Dedifferentiated amniotic fluid mesenchymal stem cell (primary cell): ENCODE measurements around the gene FAM89A.
"Not testable (repeated sequence)": the region's sequence is repeated elsewhere in the genome, so short reads cannot be mapped to it uniquely, and the experiment has no call there.

Experiments
- DNase-seq: peaks from one replicate; pipeline ENCODE4 v3.0.0-alpha.2; 2016; ENCODE audit errors: extremely low spot score

Gene FAM89A

GRCh38 chr1:231057410-231057809 lies 17.4 kb upstream of the FAM89A start:
- no peak for DNase-seq

GRCh38 chr1:231055271-231055670 lies 15.2 kb upstream of the FAM89A start:
- no peak for DNase-seq

GRCh38 chr1:231053493-231054162 lies 13.6 kb upstream of the FAM89A start:
- DNase-seq, result peak; percentile 51

- DNase-seq, result no peak
Measured at GRCh38 chr1:231052777-231053176, 12.7 kb upstream of the FAM89A start.

DNA sequence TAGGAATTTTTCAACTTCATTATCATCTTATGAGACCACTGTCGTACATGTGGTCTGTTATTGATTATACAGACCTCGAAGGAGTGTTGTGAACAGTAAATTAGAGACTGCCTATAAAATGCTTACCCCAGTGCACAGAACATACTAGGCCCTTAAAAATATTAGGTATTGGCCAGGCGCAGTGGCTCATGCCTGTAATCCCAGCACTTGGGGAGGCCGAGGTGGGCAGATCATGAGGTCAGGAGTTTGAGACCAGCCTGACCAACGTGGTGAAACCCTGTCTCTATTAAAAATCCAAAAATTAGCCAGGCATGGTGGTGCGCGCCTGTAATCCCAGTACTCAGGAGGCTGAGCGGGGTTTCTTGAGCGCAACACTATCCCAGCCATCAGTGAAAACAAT lies 10.9 kb upstream of the FAM89A start:
- not testable (repeated sequence) for DNase-seq

GRCh38 chr1:231050395-231050794 lies 10.3 kb upstream of the FAM89A start:
- no peak for DNase-seq

GRCh38 chr1:231049121-231049979 lies 9.3 kb upstream of the FAM89A start:
- DNase-seq, result no peak

DNA sequence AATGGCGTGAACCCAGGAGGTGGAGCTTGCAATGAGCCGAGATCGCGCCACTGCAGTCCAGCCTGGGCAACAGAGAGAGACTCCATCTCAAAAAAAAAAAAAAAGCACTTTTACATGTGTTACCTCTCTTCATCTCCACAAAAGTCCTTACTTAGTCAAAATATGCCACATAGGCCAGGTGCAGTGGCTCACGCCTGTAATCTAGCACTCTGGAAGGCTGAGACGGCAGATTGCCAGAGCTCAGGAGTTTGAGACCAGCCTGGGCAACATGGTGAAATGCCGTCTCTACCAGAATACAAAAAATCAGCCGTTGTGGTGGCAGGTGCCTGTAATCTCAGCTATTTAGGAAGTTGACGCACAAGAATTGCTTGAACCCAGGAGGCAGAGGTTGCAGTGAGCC lies 8.4 kb upstream of the FAM89A start:
- not testable (repeated sequence) for DNase-seq

DNA sequence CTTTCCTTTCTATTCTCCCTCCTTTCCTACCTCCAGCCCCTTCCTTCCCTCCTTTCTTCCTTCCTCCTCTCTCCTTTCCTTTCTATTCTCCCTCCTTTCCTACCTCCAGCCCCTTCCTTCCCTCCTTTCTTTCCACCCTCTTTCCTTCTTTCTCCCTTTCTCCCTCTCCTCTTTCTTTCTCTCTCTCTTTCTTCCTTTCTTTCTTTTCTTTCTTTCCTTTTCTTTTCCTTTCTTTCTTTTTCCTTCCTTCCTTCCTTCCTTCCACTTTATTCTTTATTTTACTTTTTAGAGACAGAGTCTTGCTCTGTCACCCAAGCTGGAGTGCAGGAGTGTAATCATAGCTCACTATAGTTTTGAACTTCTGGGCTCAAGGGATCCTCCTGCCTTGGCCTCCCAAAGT lies 7.5 kb upstream of the FAM89A start:
- DNase-seq, result not testable (repeated sequence)

GRCh38 chr1:231046730-231047395 lies 6.8 kb upstream of the FAM89A start:
- no peak for DNase-seq

DNA sequence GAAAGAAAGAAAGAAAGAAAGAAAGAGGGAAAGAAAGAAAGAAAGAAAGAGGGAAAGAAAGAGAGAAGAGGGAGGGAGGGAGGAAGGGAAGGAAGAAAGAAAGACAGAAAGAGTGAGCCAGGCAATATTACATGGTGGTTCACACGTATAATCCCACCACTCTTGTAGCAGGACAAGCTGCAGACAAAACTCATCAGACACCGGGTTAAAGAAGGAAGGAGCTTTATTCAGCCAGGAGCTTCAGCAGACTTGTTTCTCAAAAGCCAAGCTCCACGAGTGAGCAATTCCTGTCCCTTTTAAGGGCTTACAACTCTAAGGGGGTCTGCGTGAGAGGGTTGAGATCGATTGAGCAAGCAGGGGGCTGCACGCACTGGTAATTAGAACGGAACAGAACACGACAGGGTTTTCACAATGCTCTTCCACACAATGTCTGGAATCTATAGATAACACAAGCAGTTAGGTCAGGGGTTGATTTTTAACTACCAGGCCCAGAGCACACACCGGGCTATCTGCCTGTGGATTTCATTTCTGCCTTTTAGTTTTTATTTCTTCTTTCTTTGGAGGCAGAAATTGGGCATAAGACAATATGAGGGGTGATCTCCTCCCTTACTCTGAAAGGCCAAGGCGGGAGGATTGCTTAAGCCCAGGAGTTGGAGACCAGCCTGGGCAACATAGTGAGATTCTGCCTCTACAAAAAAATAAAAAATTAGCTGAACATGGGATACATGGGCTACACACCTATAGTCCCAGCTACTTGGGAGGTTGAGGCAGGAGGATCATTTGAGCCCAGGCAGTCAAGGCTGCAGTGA lies 6.1 kb upstream of the FAM89A start:
- DNase-seq, result not testable (repeated sequence)

GRCh38 chr1:231045286-231045685 lies 5.2 kb upstream of the FAM89A start:
- DNase-seq, result no peak

- DNase-seq, result no peak
Measured at GRCh38 chr1:231044588-231044987, 4.5 kb upstream of the FAM89A start.

DNA sequence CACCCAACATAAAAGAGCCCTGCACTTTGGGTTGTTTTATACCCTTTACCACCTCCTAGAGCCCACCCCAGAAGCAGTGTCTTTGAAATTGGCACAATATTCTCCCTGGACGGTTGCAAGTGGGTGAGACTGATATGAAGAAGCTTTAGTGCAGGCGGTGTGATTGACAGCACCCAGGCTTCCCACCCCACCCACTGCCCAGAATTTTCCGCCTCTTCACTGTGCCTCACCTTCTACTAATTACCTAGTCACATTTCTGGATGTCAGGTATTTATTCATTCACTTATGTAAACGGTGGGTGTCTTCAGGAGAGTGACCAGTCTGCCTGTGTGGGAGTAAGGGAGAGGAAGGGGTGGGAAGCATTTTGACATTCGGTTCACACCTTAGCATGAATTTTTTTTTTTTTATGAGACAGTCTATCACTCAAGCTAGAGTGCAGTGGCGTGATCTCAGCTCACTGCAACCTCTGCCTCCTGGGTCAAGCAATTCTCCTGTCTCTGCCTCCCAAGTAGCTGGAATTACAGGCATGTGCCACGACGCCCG lies 1.7 kb upstream of the FAM89A start:
- DNase-seq, result no peak

GRCh38 chr1:231040800-231041718 lies 1.0 kb upstream of the FAM89A start:
- DNase-seq, result no peak

- no peak for DNase-seq
Measured at GRCh38 chr1:231039161-231040018, 664 bp downstream of the FAM89A start.

- no peak for DNase-seq
Measured at GRCh38 chr1:231037585-231038517, 2.2 kb downstream of the FAM89A start.

DNA sequence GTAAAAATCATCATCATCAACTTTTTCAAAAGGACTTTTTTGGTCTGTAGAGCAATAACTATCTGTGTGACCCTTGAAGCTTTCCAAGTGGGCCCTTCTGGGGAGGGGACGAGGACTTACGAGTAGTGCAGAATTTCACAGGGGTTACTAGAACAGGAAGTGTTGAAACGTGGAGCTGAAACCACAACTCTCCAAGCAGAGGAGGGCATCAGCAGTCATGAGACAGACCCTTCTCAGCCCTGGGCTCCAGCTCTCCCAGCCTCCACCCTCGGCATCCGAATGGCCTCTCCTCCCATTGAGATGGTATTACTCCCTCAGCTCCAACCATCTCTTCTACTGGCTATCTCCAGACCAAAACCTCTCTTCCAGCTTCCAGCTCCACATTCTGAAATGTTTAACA lies 3.6 kb downstream of the FAM89A start:
- no peak for DNase-seq
